H4 (cell line): ENCODE results near the gene CDON. TPM values are rescaled to one million over a fixed set of nuclear protein-coding genes. Genes with fewer than 3 reads are reported as not detected.

Source experiments
- DNase-seq: peaks from one replicate; pipeline ENCODE4 v3.0.0-alpha.2; 2015; ENCODE audit warnings: low spot score
- total RNA-seq: library from RNA; depleted of rRNA; stranded (reverse); fragments of >200 nt; shearing (Covaris generic); gene quantifications from 2 replicates; pipeline ENCODE4 v1.2.3, GENCODE V29; 2014

The CDON gene
- total RNA-seq, 1 experiment from 2014 or later, result 13.4 TPM

DNA sequence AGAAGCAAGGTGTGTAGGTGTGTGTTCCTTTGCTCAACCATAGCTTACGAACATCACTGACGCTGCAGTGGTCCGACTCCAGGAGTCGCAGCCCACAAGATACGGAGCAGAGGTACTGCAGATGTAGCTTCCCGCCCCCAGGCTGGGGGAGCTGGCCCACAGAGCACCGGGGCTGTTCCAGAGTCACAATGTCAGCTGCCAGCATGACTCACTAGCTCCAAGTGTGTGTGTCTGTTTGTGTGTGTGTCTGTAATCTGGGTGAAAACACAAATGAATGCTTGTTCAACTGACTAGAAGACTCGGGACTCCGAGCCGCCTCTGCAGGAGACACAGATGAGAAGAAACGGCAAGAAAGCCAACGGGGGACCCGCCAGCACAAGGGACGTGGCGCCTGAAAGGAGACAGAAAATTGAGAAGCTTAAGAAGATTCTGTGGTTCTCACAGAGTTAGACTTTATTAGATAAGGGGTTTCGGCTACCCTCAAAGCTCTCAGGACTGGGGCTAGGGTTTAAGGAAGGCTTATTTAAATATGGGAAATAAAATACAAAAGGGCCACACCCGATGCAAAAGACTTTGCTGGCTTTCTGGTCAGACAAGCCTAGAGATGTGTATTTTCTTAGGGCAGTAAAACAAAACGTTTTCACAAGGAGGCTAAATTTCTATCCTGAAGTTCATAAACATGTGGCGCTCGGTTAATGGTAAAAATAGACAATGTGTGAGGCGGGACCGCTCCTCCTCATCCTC is 106.1 kb downstream of the CDON start:
- DNase-seq, result no peak

DNA sequence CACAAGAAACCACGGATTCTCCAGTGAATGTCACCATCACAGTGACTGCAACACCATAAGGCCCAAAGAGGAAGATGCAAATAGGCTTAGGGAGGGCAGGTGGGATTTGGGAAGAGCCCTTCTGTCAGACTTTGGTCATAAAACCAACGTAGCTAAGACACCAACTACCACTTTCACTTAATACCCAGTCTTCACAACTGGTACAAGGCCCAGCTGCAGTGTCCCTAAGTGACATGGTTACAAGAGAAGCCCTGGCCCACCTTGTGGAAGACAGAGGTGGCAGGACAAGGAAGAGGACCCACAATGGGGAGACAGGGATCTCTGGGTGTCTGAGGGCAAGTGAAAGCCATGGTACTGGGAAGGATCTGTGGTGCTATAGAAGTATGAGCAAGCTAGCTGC is 106.8 kb downstream of the CDON start:
- no peak for DNase-seq

DNA sequence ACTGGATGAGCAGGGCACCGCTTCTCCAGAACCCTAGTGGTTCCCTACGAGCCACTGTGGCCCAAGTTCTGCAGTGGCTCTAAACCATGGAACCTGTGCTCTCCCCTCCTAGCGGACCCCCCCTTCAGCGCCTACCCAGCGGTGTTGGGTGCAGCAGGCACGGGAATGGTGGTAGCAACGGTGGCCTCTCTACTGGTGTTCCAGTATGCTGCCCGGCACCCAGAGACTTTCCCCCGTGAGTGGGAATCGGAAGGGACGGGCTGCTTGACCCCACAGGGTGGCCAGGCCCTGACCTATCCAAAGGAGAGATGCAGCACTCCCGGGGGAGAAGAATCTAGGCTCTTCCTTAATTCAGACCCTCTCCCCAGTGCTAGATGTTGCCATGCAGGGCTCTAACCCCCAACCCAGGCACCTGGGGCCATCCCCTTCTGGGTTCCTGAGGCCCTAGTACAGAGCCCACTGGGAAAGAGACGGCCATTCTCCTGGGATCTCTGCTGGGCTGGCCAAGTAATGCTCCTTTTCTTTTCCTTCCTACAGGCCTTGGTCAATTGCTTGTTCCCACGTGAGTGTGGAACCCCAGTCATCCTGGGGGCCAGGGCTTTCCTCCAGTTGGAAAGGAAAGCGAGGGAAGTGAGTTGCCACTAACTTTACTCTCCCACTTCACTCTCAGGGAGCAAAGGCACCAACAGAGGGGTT is 107.6 kb downstream of the CDON start:
- no peak for DNase-seq

DNA sequence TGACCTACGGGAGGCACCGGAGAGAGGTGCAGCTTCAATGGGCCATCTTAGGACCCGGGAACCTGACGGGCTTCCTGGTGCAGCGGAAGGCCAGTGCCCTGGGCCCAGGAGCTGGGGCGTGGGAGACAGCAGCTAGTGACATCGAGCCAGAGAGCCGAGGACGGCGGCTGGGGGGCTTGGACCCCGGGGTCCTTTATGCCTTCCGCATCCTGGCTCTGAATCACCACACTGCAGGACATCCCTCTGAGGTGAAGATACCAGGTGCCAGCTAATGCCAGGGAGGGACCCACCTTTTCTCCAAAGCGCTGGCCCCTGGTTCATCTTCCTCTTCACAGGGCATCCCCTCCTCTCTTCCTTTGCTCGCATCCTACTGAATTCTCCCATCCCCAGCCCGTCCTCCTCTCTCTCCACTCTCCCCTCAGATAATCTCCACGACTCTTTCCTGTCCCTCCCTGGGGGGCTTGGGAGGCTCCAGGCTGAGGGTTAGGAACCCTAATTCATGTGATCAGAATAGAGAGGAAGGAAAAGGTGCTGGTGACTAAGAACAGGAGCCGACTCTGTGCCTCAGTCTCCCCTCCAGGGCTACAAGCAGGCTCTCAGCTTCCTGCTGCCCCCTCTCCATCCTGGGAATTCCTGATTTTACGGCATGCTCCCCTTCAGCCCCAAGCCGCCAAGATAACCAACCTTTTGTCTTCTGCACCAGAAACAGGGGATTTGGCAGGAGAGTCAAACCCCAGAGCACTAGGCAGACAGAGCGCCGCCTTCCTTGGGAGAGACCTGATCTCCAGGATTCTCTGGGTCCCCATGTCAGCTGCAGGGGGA is 108.3 kb downstream of the CDON start:
- DNase-seq, result no peak

DNA sequence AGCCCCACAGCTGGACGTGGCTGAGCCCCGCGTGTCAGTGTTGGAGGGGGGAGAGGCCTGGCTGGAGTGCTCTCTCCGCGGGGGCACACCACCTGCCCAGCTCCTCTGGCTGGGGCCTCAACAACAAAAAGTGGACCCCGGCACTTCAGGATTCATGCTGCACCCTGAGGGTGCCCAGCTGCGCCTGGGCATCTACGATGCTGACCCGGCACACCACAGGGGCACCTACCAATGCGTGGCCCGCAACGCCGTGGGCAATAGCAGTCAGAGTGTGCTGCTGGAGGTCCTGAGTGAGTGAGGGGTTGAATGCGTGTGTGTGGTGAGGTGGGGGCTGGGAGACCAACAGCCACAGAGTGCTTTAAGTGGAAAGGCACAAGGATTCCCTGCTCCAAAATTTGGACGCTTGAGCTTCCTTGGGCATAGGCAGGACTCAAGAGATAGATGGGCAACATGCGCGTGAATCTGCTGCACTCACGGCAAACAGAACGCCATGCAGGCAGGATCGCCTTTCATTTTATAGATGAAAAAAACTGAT is 109.2 kb downstream of the CDON start:
- DNase-seq, result no peak

DNA sequence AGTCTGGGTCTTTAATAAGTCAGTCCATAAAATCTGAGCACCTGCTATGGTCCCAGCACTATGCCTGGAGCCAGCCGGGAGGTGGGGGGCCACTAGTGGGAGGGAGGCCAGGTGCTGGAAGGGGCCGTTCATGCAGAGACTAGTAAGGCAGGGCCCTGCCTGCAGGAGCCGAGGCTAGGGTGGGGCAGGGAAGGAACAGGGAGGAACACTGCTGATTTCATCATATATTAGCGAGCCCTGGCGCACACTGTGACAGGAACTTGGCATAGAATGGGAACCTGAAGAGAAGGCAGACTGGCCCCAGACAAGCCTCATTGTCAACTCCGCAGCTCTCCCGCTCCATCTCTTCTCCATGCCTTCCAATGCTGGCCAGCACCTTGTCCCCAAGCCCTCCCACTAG is 109.7 kb downstream of the CDON start:
- DNase-seq, result no peak

DNA sequence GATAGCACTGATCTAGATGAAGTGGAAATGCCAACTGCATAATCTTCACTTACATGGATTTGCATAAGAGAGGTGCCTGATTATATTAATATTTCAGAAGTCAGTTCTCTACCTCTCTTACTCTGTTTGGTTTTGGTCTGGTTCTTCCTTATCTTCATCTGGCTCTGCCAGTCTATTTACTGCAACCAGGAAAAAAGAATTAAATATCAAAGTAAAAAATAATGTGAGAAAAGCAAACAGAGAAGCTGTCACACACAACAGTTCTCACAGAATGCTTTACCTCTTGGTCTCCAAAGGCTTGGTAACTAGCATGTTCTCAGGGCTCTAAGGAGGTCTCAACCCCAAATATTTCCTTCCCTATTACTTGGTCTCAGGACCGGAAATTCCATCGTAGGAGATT is 110.1 kb downstream of the CDON start:
- no peak for DNase-seq

DNA sequence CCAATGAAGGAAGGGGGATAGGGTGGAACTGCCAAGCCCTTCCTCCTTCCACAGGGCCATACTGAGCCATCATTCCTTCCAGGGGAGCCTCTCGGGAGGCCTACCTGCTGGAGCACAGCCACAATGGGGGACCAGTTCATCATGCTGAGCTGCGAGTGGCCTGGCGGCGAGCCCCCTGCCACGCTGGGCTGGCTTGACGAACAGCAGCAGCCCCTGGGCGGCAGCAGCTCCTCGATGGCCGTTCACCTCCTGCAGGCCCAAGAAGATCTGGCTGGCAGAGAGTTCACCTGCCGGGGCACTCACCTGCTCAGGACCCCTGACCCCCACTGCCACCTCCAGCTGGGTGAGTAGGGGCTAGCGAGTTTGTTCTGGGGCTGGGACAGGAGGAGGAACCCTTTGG is 110.9 kb downstream of the CDON start:
- DNase-seq, result no peak

DNA sequence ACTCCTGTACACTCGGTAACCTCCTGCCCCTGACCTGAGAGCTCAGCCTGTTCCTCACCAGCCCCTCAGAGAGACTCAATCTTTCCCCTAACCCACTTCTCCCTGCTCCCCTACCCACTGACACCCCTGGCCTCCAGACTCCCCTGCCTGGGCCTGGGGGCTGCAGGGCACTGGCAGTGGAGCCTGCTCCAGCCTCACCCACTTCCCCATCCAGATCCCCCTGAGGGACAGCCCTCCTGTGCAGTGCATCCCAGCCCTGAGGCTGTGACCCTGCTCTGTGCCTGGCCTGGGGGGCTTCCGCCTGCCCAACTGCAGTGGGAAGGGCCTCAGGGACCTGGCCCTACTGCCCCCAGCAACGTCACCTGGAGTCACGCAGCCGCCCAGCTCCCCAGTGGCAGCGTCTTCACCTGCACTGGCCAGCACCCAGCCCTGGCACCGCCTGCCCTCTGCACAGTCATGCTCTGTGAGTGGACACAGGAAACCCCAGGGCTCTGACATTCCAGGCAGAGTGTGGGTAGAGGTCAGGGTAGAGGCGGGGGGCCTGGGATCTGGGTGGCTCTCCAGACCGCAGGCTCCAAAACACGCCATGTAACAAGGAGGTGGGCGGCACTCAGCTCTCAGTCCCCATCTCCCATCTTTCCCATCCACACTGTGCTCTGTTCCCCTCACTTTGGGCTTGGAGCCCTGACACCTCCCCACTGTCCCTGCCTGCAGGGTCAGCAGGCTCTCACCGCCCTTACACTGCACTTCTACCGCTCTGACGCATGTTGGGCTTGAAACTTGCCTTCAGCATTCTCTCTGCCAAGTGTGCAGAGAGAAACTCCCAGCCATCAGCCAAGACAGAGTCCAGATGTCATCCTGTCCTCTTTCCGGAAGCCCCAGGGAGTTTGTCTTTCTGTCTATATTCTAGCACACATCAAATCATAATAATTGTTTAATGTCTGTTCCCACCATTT is 111.7 kb downstream of the CDON start:
- DNase-seq, result no peak

DNA sequence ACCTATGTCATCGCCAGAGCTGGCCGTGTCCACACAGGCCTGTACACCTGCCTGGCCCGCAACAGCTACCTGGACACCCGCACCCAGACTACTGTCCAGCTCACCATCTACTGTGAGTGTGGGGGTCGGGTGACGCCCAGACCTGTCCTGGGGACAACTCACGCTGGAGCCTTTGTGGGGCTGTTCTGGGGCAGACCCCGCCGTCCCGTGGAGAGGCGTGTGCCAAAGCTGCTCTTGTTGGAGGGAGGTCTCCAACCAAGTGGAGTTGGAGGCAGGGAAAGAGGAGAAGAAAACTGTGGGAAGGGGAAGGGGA is 112.5 kb downstream of the CDON start:
- no peak for DNase-seq

DNA sequence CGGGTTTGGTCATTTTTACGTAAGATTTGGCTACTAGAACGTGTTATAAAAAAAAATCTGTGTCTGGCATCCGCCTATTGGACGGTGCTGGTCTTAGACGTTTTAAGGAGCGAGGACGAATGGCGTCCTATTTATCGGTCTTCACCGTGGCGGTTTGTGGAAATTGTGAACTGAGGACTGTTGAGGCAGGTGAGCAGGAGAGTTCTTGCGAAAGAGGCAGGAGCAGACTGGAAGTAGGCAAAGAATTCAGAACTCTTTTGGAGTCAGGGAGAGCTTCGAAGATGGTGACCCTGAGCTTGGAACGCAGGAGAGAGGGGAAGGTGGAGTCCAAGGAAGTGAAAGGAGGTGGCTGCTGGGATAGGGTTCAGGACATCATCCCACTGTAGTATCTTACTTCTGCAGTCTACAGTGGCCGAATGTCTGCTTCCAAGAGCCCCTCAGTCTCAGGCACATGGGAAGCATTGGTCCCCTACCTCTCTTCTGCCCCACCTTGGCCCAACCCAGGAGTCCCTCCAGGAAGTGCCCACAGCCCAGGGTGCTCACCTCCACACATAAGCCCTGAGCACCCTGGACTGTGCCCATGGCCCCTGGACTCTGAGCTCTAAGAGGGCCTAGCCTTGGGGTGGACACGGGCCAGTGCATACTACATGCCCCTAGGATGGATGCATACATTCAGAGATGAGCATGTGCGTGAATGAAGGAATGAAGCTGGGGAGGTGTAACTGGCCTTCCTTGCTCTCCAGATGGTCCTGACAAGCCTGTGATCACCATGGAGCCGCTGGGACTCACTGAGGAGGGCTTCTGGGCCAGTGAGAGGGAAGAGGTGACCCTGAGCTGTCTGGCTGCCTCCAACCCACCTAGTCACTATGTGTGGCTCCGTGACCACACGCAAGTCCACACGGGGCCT is 113.1 kb downstream of the CDON start:
- no peak for DNase-seq

DNA sequence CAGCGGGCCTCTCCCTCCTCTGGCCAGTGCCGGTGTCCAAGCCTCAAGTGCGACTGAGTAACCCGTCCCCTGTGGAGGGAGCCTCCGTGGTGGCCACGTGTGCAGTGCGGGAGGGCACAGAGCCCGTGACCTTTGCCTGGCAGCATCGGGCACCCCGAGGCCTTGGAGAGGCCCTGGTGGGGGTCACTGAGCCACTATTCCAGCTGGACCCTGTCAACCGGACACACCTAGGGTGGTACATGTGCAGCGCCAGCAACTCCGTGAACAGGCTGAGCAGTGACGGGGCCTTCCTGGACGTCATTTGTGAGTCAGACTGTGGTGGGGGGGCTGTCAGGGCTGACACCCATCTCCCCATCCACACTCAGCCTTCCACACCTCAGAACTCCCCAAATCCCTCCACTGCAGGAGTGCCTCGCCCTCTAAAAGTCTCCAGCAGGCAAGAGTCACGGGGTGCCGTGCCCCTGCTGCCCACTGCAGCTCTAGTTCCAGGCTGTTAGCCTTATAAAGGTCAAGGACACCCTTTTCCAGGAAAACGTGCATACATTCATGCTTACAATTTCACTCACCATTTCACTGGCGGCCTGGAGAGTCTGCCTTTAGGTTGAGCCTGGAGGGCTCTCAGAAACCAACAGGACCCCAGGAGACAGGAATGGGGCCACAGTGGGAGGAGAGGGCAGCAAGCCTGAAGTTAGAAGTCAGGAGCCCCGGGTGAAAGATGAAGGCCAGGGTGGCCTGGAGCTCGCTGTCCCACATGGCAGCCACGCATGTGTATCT is 114.2 kb downstream of the CDON start:
- DNase-seq, result no peak

DNA sequence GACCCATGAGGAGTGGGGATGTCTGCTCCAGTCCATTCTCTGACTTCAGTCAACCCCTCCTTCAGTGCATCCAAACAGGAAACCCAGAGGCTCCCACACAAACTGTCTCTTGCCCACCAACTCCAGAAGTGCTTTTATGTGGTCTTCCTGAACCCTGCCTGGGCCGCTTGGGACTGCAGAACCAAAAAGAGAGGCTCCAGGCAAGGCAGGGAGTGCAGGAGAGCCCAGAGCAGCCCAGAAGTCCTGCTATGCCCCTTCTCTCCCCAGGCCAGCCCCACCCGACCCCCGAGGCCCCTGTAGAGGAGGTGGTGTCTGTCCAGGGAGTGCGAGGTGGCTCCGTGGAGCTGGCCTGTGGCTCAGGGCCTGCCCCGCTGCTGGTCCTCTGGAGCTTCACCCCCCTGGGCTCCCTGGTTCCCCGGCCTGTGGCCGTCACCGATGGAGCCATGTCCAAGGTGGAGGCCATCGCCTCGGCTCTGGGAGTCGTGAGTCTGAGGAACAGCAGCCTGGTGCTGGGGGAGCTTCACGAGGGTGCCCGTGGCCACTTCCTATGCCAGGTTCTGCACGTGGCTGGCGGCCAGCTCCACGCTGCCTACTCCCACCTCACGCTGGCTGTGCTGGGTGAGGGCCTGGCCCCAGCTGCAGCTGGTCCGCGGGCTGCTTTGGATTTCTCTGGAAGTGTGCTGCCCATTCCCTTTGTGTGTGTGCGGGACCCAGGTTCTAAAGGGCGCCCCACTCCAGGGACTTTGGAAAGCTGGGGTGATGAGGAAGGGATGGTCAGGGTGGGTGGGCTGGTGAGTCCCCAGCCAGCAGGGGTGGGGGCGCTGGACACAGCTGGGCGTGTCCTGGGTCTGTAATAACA is 115.0 kb downstream of the CDON start:
- DNase-seq, result no peak

DNA sequence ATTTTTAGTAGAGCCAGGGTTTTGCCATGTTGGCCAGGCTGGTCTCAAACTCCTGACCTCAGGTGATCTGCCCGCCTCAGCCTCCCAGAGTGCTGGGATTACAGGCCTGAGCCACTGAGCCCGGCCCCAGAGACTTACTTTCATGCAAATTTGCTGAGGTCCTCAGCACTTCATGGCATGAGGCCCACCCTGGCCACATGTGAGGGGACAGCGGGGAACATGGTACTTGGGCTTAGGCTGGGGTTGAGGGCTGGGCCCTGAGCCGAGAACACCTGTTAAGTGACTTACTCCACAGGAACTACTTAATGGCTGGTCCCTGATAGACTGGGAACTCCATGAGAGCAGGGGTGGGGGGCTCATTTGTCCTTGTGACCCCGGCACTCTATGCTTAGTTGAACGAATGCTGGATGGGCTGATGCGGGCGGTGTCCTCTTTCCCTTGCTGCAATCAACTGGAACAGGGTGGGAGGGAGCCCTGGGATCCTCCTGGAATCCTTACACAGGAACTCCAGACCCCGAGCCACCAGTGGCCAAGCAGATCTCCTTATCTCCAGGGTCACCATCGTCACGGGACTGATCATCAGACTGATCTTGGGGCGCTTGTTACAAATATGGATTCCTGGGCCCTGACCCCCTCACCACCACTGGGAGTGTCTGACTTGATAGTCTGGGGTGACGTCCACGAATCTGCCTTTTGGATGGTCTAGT is 115.8 kb downstream of the CDON start:
- DNase-seq, result no peak

DNA sequence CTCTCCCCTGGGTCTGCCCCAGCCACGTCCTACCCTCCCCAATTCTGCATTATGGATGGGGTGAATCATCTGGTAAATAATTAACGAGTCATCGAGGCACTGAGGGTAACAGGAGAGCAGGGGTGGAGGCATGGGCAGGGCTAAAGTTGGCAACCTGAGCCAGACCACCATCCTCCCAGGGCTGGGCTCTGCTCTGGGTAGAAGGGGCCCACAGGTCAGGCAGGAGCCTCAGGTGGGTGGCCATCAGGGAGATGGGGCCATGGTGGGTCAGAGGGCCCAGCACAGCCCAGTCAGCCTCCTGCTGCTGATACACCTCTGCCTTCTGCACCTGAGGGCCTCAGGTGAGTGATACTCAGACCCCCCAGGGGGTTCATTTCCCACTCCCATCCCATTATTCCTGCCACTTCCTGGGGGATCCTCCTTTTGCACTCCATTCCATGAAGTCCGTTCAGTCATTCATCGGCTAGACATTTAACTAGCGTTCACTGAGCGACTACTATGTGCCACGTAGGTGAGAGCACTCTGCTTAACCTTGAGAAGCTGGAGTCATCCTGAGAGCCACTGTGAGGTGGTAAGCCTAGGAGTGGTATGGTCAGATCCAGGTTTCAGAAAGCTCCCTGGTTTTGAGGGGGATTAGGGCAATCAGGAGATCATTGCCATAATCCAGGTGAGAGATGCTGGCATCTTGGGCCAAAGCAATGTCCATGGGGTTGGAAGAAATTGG is 116.7 kb downstream of the CDON start, which contains the start of gene VSIG10L2:
TSS of gene VSIG10L2 (plus strand) at position 248 of the 724 bp plus-strand sequence. CDS start at position 260, 12 bp downstream.
- DNase-seq, result no peak

DNA sequence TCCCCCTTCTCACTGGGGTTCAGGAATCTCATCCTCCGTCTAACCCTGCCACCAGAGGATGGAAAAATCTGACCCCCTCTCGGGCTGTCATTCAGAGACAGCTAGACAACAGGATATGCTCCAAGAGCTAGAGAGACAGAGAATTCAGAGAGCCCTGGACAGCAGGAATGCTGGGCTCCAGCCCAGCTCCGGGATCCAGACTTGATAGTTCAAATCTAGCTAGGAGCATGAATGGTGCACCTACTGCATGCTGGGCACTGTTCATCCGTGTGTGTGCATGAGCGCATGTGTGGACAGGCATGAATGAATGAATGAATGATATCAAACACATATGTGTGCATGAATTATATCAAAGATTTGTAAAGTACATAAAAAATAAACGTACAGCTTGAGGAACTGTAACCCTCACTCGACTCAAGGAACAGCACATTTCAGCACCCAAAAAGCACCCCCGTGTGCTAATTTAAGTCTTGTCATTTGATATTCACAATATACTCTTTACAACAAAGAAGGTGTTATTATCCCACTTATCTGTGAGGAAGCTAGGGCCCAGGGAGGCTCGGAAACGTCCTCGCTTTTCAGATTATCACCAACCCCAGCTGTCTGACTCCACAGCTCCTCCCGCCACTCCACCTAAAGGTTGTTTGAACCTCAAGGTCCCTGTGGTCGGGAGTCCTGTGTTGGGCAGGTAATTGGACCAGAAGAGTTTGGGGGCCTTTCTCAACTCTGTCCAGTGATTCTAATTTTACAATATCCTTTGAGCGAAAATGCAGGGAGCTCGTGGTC is 117.5 kb downstream of the CDON start:
- no peak for DNase-seq
